GM12865 (cell line): ENCODE data around the gene NACC2.

ENCODE experiments used
- DNase-seq: peaks from one replicate; pipeline ENCODE4 v3.0.0; 2010; ENCODE audit warnings: low read depth
- H3K4me3 ChIP-seq: 2 replicates; pipeline ENCODE4 v1.5.1; 2011; ENCODE audit warnings: mild to moderate bottlenecking, low read depth, low read length, control low read depth
- TF ChIP-seq, protein P1 (sequence below): IDR thresholded peaks from 2 replicates; pipeline ENCODE4 v1.5.1; 2011; ENCODE audit warnings: low read length, control low read depth, low read depth, inconsistent platforms; ENCODE audit not compliant: insufficient read depth; ENCODE audit errors: missing control alignments

The NACC2 gene

DNA sequence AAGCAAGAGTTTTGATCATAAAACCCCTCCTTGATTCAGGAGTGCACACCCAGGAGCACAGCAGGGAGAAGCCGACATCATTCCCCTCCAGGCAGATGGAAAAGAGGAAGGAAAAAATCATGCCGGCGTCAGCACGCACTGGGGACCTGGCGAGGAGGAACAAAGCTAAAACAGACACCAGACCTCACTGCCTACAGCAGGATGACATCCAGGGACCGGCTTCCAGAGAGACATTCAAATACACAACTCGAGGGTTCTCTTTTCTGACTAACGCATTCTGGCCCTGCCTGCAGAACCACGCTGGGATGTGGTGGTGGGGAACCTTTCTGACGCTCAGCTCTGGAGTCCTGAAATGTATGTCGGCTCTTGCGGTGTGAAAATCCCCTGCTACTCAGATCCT lies 136.6 kb downstream of the NACC2 start:
- TF ChIP-seq, protein P1, sequence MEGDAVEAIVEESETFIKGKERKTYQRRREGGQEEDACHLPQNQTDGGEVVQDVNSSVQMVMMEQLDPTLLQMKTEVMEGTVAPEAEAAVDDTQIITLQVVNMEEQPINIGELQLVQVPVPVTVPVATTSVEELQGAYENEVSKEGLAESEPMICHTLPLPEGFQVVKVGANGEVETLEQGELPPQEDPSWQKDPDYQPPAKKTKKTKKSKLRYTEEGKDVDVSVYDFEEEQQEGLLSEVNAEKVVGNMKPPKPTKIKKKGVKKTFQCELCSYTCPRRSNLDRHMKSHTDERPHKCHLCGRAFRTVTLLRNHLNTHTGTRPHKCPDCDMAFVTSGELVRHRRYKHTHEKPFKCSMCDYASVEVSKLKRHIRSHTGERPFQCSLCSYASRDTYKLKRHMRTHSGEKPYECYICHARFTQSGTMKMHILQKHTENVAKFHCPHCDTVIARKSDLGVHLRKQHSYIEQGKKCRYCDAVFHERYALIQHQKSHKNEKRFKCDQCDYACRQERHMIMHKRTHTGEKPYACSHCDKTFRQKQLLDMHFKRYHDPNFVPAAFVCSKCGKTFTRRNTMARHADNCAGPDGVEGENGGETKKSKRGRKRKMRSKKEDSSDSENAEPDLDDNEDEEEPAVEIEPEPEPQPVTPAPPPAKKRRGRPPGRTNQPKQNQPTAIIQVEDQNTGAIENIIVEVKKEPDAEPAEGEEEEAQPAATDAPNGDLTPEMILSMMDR: no peak
- DNase-seq: no peak
- H3K4me3 ChIP-seq: no peak overlapping the region

DNA sequence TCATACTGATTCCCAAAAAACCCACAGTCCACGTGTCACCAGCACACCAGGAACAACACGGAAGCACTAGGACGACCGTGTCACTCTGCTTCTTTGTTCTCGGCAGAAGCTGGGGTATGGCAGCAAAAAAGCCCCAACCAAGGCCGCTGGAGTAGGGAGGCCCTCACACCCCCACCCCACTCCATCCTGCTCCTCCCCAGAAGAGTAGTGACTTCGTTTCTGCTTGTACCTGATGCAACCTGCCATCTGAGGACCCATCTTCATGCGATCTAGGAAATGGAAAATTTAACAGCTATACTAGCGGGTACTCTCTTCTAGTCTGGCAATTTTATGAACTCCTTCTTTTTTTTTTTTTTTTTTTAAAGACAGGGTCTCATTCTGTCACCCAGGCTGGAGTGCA lies 137.7 kb downstream of the NACC2 start:
- TF ChIP-seq, protein P1: no peak
- no peak for DNase-seq
- H3K4me3 ChIP-seq: no peak overlapping the region

DNA sequence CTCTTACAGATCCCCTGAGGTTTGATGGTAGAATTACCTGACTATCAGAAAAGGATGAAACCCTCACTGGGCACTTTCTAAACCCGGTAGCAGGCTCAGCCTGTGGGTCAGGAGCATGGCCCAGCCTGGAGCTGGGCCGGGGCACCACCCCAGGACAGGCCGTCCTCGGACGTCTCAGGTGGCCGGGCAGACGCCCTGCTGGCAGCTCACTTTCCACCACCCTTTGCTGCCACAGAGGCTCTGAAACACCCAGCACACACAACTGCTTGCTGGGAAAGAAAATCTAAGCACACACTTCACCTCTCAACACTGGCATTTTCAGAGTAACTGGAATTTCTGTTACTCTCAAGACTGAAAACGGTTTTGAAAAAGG lies 138.3 kb downstream of the NACC2 start:
- no peak for DNase-seq
- H3K4me3 ChIP-seq: no peak overlapping the region
- TF ChIP-seq, protein P1: no peak
